Naive thymus-derived CD8-positive, alpha-beta T cell (primary cell): Measurements from ENCODE around the gene SLC2A9. TPM values are rescaled to one million over a fixed set of nuclear protein-coding genes. Genes with fewer than 3 reads are reported as not detected.

Source experiments
- ATAC-seq, 2 donors: fragments of 150-1000 bp; cut with Tn5 transposase in 1 of 2; sonication (Bioruptor Pico), chemical (Tn5 transposase) in 1 of 2; 1 replicate in 1 of 2; 2 replicates in 1 of 2; pipeline ENCODE4 v1.10.0; 2021; ENCODE audit warnings: mild to moderate bottlenecking in 2 of 2, moderate library complexity in 2 of 2
- POLR2A ChIA-PET: fragments of 350-600 bp; sonication (Branson Sonifier 250); formaldehyde crosslinking; loops from one replicate; lab custom pipeline; 2021; ENCODE audit warnings: antibody characterized with exemption; lab: Charles Lee
- DNase-seq, 10 donors: peaks; one replicate each; pipeline versions ENCODE4 v3.0.0 to v3.0.0-alpha.2; 2020 to 2022
- H3K27ac Mint-ChIP-seq, 10 donors: one replicate each; pipeline ENCODE4 v1.8.0; 2020 to 2022; ENCODE audit warnings: mild to moderate bottlenecking in 10 of 10, mixed read lengths in 10 of 10, moderate library complexity in 4 of 10, inconsistent platforms in 1 of 10
- H3K27me3 Mint-ChIP-seq, 5 donors: one replicate each; pipeline ENCODE4 v1.8.0; 2021 to 2022; ENCODE audit warnings: mixed read lengths in 5 of 5
- H3K36me3 Mint-ChIP-seq, 3 donors: one replicate each; pipeline ENCODE4 v1.8.0; 2020 to 2022; ENCODE audit warnings: mixed read lengths in 3 of 3, mild to moderate bottlenecking in 2 of 3, inconsistent platforms in 1 of 3
- H3K4me1 Mint-ChIP-seq, 4 donors: one replicate each; pipeline ENCODE4 v1.8.0; 2021 to 2022; ENCODE audit warnings: mixed read lengths in 4 of 4
- H3K4me3 Mint-ChIP-seq, 10 donors: one replicate each; pipeline ENCODE4 v1.8.0; 2020 to 2022; ENCODE audit warnings: mild to moderate bottlenecking in 10 of 10, mixed read lengths in 10 of 10, moderate library complexity in 6 of 10, inconsistent platforms in 1 of 10
- H3K9me3 Mint-ChIP-seq, 9 donors: one replicate each; pipeline ENCODE4 v1.8.0; 2020 to 2022; ENCODE audit warnings: mixed read lengths in 9 of 9, mild to moderate bottlenecking in 3 of 9, inconsistent platforms in 1 of 9, moderate library complexity in 1 of 9
- polyA plus RNA-seq, 3 donors: library from polyadenylated mRNA; unstranded; fragments of 300-500 nt; fragmentation: Illumina TruSeq; gene quantifications; one replicate each; pipeline ENCODE4 v1.2.3, GENCODE V29; 2021
- total RNA-seq, 8 experiments: library from RNA in 2 of 8; stranded (reverse) in 2 of 8; gene quantifications; one replicate each; pipeline ENCODE4 v1.2.3 and lab custom pipeline; 2021 to 2026

The SLC2A9 gene
- total and polyA plus RNA-seq, 5 experiments from 2014 or later = 0.37 to 3.4 (median 1.9) TPM; not detected in 1

DNA sequence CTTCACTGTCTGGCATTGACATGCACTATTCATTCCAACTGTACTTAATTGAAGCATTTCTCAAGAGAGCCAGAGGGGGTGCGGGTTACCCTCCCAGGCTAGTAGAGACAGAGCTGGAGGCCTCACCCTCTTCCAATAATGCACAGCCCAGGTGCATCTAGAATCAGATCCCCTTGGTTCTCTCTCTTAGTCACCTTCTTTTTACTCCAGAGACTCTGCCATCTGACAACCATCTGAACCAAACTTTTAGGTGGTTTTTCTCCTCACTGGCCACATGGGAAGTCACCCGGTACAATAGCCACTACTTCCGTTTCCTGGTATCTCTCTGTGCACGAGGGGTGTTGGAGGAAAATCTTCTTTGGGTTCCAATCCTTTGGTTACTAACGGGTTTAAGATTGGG, 81.3 kb downstream of the SLC2A9 start:
- DNase-seq (no peak), ATAC-seq (no peak)
- no peak overlapping the region for H3K27ac Mint-ChIP-seq
- no peaks in the 10 kb centered on the region for H3K27me3 Mint-ChIP-seq
- H3K4me3 Mint-ChIP-seq = peak overlapping the region in 1 of 10 donors; percentile 55
- POLR2A ChIA-PET = no interaction called here
- H3K9me3 Mint-ChIP-seq = no peaks in the 10 kb centered on the region
- H3K36me3 Mint-ChIP-seq = no peaks in the 10 kb centered on the region
- no peaks in the 10 kb centered on the region for H3K4me1 Mint-ChIP-seq

DNA sequence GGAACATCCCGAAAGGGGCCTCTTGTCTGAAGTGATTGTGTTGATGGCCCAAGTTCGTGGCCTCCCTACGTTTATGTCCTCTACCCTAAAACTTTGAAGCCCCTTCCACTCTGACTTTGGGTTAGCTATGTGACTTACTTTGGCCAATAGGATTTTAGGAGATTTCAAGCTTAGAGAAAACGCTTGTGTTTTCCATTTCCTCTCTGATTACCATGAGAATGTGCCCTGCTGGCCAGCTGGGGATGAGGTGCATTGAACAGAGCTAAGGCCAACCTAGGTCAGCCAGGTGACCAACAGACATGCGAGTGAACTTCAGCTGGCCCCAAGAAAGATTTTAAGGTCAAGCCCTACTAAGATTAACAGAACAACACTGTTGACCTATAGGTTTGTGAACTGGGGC, 82.4 kb downstream of the SLC2A9 start:
- no peak for DNase-seq
- no peaks in the 10 kb centered on the region for H3K9me3 Mint-ChIP-seq
- H3K27ac Mint-ChIP-seq = no peak overlapping the region
- no peaks in the 10 kb centered on the region for H3K27me3 Mint-ChIP-seq
- H3K4me1 Mint-ChIP-seq = peaks cover 0 to 2% (median 0%) of the 10 kb centered on the region in 4 donors
- H3K36me3 Mint-ChIP-seq = no peaks in the 10 kb centered on the region
- H3K4me3 Mint-ChIP-seq = no peak overlapping the region
- no peak for ATAC-seq
- POLR2A ChIA-PET = no interaction called here

DNA sequence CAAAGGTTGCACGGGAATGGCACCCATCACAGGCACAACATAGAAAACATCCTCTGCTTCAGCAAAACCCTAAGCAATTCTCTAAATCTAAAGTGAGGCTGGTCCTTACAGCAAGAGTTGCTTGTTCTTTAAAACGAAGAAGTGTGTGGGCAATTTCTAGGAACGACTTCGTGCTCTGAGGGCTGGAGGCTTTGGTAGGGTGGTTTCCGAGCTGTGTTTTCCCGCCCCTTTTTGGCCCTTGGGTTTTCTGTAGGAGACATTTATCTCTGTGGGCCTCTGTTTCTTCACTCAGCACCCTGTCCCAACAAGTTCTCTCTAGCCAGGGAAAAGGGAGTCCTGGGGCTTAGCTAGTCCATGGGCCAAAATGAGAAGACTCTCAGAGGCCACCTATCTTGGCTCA, 84.2 kb downstream of the SLC2A9 start:
- POLR2A ChIA-PET = no interaction called here
- H3K4me3 Mint-ChIP-seq = no peak overlapping the region
- H3K27ac Mint-ChIP-seq = no peak overlapping the region
- no peaks in the 10 kb centered on the region for H3K36me3 Mint-ChIP-seq
- H3K4me1 Mint-ChIP-seq = peaks cover 0 to 2% (median 0%) of the 10 kb centered on the region in 4 donors
- no peaks in the 10 kb centered on the region for H3K9me3 Mint-ChIP-seq
- ATAC-seq (no peak), DNase-seq (no peak)
- H3K27me3 Mint-ChIP-seq = peaks cover 0 to 1% (median 0%) of the 10 kb centered on the region in 5 donors

DNA sequence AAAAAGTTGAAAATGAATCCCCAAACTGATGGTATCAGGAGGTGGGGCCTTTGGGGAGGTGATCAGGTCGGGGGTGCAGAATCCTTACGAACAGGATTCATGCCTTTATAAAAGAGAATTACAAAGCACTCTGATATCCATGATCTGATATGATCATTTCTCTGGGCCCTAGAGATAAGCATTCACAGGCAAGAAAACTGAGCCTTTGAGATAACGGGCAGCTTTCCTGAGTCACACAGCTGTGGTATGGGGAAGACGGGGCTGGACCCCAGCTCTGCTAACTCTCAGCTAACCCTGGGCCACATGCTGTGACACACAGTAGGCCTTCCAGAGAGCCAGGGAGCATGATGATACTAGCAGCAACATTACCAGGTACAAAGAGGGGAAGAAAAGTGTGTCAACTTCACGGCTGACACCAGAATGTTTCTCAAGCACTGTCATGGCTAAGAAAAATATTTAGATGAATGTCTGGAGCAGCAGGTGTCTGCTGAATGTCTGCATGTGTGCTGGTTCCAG, 85.1 kb downstream of the SLC2A9 start:
- H3K36me3 Mint-ChIP-seq = no peaks in the 10 kb centered on the region
- H3K27me3 Mint-ChIP-seq = peaks cover 0 to 3% (median 0%) of the 10 kb centered on the region in 5 donors
- POLR2A ChIA-PET = no interaction called here
- H3K9me3 Mint-ChIP-seq = no peaks in the 10 kb centered on the region
- H3K27ac Mint-ChIP-seq = peak overlapping the region in 1 of 10 donors; percentile 60
- peaks cover 0 to 2% (median 0%) of the 10 kb centered on the region in 4 donors for H3K4me1 Mint-ChIP-seq
- no peak for ATAC-seq
- H3K4me3 Mint-ChIP-seq = no peak overlapping the region
- no peak for DNase-seq

DNA sequence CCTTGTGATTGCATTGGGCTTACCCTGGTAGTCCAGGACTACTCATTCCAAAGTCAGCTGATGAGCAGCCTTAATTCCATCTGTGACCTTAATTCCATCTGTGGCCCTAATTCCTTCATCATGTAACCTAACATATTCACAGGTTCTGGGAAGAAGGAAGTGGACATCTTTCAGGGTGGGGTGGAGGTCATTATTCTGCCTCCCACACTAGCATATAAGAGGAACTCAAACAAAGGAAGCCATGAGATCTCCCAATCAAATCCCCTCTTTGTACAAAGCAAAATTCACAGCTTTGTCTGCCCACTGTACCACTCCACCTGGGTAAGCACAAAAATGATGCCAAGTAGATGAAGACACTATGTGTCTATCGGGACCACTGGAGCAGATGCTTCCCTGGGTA, 87.3 kb downstream of the SLC2A9 start:
- H3K9me3 Mint-ChIP-seq = no peaks in the 10 kb centered on the region
- DNase-seq (no peak), ATAC-seq (no peak)
- H3K36me3 Mint-ChIP-seq = no peaks in the 10 kb centered on the region
- H3K27me3 Mint-ChIP-seq = peaks cover 0 to 7% (median 0%) of the 10 kb centered on the region in 5 donors
- peaks cover 0 to 2% (median 0%) of the 10 kb centered on the region in 4 donors for H3K4me1 Mint-ChIP-seq
- no peak overlapping the region for H3K27ac Mint-ChIP-seq
- no peak overlapping the region for H3K4me3 Mint-ChIP-seq
- POLR2A ChIA-PET = no interaction called here

DNA sequence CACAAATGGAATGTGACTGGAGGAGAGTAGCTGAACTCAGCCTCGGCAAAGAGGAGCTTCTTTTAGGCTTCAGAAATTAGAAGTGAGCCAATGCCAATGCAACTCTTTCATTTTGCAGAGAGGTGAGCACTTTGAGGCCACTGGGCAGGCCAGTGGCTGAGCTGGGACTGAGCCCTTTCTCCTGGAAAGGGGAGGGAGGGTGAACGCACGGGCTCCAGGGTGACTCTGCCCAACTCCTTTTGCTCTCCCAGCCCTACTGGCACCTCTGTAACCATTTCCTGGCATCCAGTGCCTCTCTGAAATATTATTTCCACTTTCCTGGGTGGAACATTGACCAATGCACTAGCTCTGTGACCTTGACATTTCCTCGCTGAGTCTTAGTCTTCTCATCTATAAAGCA, 88.1 kb downstream of the SLC2A9 start:
- POLR2A ChIA-PET = no interaction called here
- no peak for ATAC-seq

DNA sequence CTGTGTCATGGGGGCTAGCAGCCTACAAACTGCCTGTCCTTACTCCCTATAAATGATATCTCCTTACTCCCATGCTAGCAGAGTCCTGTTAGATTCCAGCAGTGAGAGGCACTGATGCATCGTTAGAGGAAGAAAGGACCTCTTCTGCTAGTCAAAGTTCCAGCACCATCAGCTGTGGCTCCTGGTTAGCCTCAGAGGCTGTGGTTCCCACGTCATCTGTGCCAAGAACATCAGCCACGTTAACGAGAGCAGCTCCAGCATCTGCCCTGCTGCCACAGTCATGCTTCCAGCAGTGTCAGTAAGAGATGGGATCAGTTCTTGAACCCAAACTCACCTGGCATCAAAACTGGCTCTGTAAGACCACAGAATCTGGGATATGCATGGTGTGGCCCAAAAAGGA, 88.5 kb downstream of the SLC2A9 start:
- no peak overlapping the region for H3K27ac Mint-ChIP-seq
- no peaks in the 10 kb centered on the region for H3K9me3 Mint-ChIP-seq

More for the DNA sequence above, 88.1 kb downstream of the SLC2A9 start:
- Mint-ChIP-seq H3K27me3 (peaks cover 0 to 7% (median 0%) of the 10 kb centered on the region in 5 donors), H3K27ac (no peak overlapping the region), H3K9me3 (no peaks in the 10 kb centered on the region), H3K36me3 (no peaks in the 10 kb centered on the region), H3K4me3 (no peak overlapping the region), H3K4me1 (peaks cover 0 to 2% (median 0%) of the 10 kb centered on the region in 4 donors)
- no peak for DNase-seq

DNA sequence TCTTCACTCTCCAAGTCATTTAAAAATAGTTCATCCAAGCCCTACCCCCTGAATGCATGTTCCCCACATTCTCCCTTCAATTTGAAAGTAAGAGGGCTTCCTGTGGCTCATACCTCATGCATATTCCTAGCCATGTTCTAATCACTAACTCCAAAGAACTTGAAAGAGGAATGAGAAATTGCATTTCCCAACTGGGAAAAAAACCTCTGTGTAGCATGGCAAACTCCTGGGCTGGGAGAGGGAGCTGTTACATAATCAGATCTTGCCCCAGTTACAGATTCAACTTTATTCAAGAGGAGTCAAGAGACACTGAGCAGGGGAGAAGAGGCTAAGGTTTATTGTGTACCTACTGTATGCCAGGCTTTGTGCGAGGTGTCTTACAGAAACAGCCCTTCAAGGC, 90.2 kb downstream of the SLC2A9 start:
- POLR2A ChIA-PET = no interaction called here
- Mint-ChIP-seq H3K27ac (no peak overlapping the region), H3K4me3 (no peak overlapping the region), H3K9me3 (no peaks in the 10 kb centered on the region), H3K4me1 (peaks cover 0 to 2% (median 0%) of the 10 kb centered on the region in 4 donors), H3K36me3 (no peaks in the 10 kb centered on the region), H3K27me3 (peaks cover 0 to 7% (median 0%) of the 10 kb centered on the region in 5 donors)
- no peak for DNase-seq
- ATAC-seq = no peak

More for the DNA sequence above, 88.5 kb downstream of the SLC2A9 start:
- POLR2A ChIA-PET = no interaction called here
- Mint-ChIP-seq H3K4me1 (peaks cover 0 to 2% (median 0%) of the 10 kb centered on the region in 4 donors), H3K4me3 (no peak overlapping the region), H3K36me3 (no peaks in the 10 kb centered on the region), H3K27me3 (peaks cover 0 to 7% (median 0%) of the 10 kb centered on the region in 5 donors)
- DNase-seq (no peak), ATAC-seq (no peak)

DNA sequence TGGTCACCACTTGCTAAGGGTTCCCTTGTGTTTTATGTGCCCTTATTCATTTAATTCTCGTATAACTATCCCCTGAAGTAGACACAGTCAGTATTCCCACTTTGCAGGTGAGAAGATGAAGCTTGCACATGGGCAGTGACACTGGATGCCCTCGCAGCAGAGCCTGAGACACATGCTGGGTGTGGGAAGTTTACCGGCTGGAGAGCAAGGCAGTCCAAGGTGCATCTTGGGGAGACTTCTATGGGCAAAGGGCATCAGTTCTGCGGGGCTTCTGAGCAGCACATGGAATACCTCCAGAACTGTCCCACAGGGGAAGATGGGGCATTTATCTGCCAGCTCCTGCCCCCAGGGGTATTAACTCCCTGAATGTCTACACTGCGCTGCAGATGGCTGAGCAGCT, 92.2 kb downstream of the SLC2A9 start:
- Mint-ChIP-seq H3K27me3 (peaks cover 0 to 7% (median 0%) of the 10 kb centered on the region in 5 donors), H3K4me3 (no peak overlapping the region), H3K27ac (no peak overlapping the region), H3K36me3 (no peaks in the 10 kb centered on the region), H3K9me3 (no peaks in the 10 kb centered on the region), H3K4me1 (no peaks in the 10 kb centered on the region)
- POLR2A ChIA-PET = no interaction called here
- DNase-seq (no peak), ATAC-seq (no peak)

DNA sequence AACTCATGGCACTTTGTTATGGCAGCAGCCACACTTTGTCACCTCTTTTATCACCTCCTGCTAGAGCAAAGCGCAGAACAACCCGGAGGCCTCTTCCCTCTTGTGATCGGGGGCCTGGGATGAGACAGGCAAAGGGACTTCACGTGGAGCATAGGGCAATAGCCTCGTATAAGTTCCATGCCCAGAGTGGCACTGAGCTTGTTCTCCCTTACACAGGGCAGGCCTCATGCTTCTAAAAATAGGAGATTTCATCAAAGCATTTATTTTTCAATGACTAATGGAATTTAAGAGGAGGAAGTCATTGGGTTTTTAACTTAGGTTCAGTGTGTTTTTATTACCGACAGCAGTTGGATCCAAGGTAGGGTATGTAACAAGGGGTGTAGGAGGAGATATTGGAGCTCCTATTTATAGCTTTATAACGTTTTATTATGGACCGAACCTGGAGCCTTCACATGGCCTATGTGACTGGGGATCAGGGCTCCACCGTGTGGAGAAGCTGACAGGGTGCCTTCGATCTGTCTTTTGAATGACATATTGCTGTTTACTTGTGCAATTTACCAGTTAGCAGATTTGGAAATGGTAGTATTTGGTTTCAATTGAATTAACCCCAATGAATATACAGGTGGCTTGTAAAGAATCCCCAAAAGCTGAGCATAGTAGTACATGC, 93.8 kb downstream of the SLC2A9 start:
- H3K4me1 Mint-ChIP-seq = no peaks in the 10 kb centered on the region
- ATAC-seq = no peak
- POLR2A ChIA-PET = no interaction called here

DNA sequence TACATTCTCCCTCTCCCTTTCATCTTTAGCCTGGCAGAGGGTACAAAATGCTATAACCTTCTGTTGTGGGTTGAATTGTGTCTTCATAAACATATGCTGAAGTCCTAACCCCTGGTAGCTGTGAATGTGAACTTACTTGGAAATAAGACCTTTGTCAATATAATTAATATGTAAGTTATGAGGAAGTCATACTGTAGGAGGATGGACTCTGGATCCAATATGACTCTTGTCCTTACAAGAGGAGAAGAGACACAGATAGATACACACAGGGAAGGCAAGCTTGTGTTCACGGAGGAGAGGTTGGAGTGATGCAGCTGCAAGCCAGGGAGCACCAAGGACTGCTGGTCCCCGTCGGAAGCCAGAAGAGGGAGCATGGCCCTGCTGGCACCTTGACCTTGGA, 94.7 kb downstream of the SLC2A9 start:
- Mint-ChIP-seq H3K27me3 (peaks cover 0 to 4% (median 0%) of the 10 kb centered on the region in 5 donors), H3K27ac (no peak overlapping the region), H3K9me3 (no peaks in the 10 kb centered on the region), H3K4me1 (no peaks in the 10 kb centered on the region), H3K36me3 (no peaks in the 10 kb centered on the region), H3K4me3 (no peak overlapping the region)
- ATAC-seq (no peak), DNase-seq (no peak)
- POLR2A ChIA-PET = no interaction called here

More for the DNA sequence above, 93.8 kb downstream of the SLC2A9 start:
- H3K36me3 Mint-ChIP-seq = no peaks in the 10 kb centered on the region
- H3K9me3 Mint-ChIP-seq = no peaks in the 10 kb centered on the region
- DNase-seq = no peak
- no peak overlapping the region for H3K4me3 Mint-ChIP-seq
- no peak overlapping the region for H3K27ac Mint-ChIP-seq
- H3K27me3 Mint-ChIP-seq = peaks cover 0 to 7% (median 0%) of the 10 kb centered on the region in 5 donors

DNA sequence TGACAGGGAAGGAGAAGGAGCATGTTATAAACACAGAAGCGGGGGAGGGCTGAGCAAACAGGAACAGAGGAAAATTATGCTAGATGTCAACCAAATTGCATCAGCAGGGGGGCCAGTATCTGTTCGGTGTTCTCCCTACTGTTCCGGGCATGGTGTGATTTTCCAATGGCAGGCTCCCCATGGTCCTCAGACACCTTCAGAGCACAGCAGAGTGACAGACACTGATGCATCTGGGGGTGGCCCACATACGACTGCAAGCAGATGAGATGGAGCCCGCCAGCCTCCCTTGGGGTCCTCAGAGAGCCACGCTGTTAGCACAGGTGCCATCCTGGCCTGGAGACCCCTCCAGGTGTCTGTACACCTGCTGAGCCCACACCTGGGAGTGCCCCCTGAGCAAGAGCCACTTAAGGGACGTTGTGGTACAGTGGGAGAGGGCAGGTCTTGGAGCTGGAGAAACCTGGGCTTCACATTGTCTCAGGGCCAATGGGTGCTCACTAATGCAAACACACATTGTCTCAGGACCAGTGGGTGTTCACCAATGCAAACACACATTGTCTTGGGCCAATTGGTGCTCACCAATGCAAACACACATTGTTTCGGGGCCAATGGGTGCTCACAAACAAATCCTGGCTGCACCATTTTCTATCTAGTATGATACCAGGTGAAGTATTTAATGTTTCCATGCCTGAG, 95.4 kb downstream of the SLC2A9 start:
- POLR2A ChIA-PET = no interaction called here
- ATAC-seq (no peak), DNase-seq (no peak)
- H3K4me1 Mint-ChIP-seq = no peaks in the 10 kb centered on the region
- H3K4me3 Mint-ChIP-seq = no peak overlapping the region
- no peaks in the 10 kb centered on the region for H3K36me3 Mint-ChIP-seq
- peaks cover 0 to 4% (median 0%) of the 10 kb centered on the region in 5 donors for H3K27me3 Mint-ChIP-seq
- no peak overlapping the region for H3K27ac Mint-ChIP-seq
- H3K9me3 Mint-ChIP-seq = no peaks in the 10 kb centered on the region

DNA sequence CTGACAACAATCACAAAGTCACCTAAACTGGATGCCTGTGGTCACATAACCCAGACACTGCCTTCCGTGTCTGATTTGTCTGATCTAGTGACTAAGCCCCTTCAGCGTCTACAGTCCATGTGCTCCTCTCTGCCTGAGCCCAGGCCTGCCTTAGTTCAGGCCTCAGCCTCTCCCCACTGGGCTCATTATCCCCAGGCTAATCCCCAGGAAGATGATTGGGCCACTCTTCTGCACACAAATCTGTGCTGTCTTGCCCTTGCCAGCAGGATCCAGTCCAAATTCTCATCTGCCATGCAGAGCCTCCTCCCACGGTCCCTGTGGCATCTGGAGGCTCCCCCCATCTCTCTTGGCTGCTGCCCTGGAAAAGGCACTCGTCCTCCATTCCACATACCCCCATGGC, 96.5 kb downstream of the SLC2A9 start:
- H3K27ac Mint-ChIP-seq = no peak overlapping the region
- no peak overlapping the region for H3K4me3 Mint-ChIP-seq
- H3K27me3 Mint-ChIP-seq = peaks cover 0 to 3% (median 0%) of the 10 kb centered on the region in 5 donors
- no peak for DNase-seq
- POLR2A ChIA-PET = no interaction called here
- ATAC-seq = no peak
- no peaks in the 10 kb centered on the region for H3K36me3 Mint-ChIP-seq
- H3K4me1 Mint-ChIP-seq = no peaks in the 10 kb centered on the region
- no peaks in the 10 kb centered on the region for H3K9me3 Mint-ChIP-seq
